ENCODE measurements around the gene TMEM117. TPM values are rescaled to one million over a fixed set of nuclear protein-coding genes. Genes with fewer than 3 reads are reported as not detected.

TMEM117 gene
- total RNA-seq, 1 donor from 2014 or later = 12.4 TPM

- H3K36me3 ChIP-seq (ENCODE audit: control insufficient read depth, insufficient read depth, low read length) = no peaks in the 10 kb centered on the region
- DNase-seq (ENCODE audit: low read depth) = no peak
- no peaks in the 10 kb centered on the region for H3K27me3 ChIP-seq (ENCODE audit: control insufficient read depth, insufficient read depth, low read length)
- H3K4me3 ChIP-seq (ENCODE audit: low read depth, low read length) = no peak overlapping the region
- TF ChIP-seq, protein P1, sequence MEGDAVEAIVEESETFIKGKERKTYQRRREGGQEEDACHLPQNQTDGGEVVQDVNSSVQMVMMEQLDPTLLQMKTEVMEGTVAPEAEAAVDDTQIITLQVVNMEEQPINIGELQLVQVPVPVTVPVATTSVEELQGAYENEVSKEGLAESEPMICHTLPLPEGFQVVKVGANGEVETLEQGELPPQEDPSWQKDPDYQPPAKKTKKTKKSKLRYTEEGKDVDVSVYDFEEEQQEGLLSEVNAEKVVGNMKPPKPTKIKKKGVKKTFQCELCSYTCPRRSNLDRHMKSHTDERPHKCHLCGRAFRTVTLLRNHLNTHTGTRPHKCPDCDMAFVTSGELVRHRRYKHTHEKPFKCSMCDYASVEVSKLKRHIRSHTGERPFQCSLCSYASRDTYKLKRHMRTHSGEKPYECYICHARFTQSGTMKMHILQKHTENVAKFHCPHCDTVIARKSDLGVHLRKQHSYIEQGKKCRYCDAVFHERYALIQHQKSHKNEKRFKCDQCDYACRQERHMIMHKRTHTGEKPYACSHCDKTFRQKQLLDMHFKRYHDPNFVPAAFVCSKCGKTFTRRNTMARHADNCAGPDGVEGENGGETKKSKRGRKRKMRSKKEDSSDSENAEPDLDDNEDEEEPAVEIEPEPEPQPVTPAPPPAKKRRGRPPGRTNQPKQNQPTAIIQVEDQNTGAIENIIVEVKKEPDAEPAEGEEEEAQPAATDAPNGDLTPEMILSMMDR (IDR thresholded peaks at IDR 0.05; ENCODE audit: insufficient read depth, low read length, poor library complexity, severe bottlenecking) = no peak
Measured at GRCh38 chr12:43988838-43989560, 153.1 kb downstream of the TMEM117 start.

- Histone ChIP-seq H3K36me3 (ENCODE audit: control insufficient read depth, insufficient read depth, low read length) (no peaks in the 10 kb centered on the region), H3K4me3 (ENCODE audit: low read depth, low read length) (no peak overlapping the region), H3K27me3 (ENCODE audit: control insufficient read depth, insufficient read depth, low read length) (no peaks in the 10 kb centered on the region)
- TF ChIP-seq, protein P1 (IDR thresholded peaks at IDR 0.05; ENCODE audit: insufficient read depth, low read length, poor library complexity, severe bottlenecking) = no peak
- no peak for DNase-seq (ENCODE audit: low read depth)
Measured at GRCh38 chr12:43992856-43993255, 157.0 kb downstream of the TMEM117 start.

DNA sequence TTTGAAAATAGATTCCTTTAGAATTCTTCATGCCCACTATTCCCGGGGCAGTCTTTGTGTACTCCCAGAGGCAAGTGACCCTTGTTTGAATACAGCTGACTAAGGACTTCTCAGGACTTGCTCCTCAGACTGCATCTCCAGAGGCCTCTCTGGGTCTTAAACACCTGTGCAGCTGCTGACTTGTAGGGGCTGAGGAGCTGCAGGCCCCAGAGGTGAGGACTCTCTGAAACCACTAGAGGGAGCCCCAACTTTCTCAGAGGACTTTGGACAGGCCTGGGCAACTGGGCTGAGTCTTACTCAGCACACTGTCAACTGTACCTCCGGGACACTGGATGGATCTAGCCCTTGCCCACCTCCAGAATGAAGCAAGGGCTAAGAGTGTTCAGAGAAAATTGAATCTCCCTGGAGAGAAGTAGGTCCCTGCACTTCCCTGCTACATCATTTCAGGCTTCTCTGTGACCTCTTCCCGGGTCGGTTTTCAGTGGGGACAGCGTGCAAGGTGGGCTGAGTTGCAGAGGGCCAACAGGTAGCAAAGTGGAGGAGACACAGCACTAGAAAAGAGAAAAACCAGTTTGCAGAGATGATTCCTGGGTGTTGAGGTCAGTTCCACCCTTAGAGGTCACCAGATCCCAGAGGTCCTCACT lies 164.6 kb downstream of the TMEM117 start:
- Histone ChIP-seq H3K27me3 (ENCODE audit: control insufficient read depth, insufficient read depth, low read length) (no peaks in the 10 kb centered on the region), H3K36me3 (ENCODE audit: control insufficient read depth, insufficient read depth, low read length) (no peaks in the 10 kb centered on the region), H3K4me3 (ENCODE audit: low read depth, low read length) (no peak overlapping the region)
- DNase-seq (ENCODE audit: low read depth) = no peak
- TF ChIP-seq, protein P1 (IDR thresholded peaks at IDR 0.05; ENCODE audit: insufficient read depth, low read length, poor library complexity, severe bottlenecking) = peak; percentile 71

- TF ChIP-seq, protein P1 (IDR thresholded peaks at IDR 0.05; ENCODE audit: insufficient read depth, low read length, poor library complexity, severe bottlenecking) = no peak
- no peaks in the 10 kb centered on the region for H3K36me3 ChIP-seq (ENCODE audit: control insufficient read depth, insufficient read depth, low read length)
- H3K4me3 ChIP-seq (ENCODE audit: low read depth, low read length) = no peak overlapping the region
- DNase-seq (ENCODE audit: low read depth) = no peak
- H3K27me3 ChIP-seq (ENCODE audit: control insufficient read depth, insufficient read depth, low read length) = no peaks in the 10 kb centered on the region
Measured at GRCh38 chr12:44002607-44003006, 166.7 kb downstream of the TMEM117 start.

DNA sequence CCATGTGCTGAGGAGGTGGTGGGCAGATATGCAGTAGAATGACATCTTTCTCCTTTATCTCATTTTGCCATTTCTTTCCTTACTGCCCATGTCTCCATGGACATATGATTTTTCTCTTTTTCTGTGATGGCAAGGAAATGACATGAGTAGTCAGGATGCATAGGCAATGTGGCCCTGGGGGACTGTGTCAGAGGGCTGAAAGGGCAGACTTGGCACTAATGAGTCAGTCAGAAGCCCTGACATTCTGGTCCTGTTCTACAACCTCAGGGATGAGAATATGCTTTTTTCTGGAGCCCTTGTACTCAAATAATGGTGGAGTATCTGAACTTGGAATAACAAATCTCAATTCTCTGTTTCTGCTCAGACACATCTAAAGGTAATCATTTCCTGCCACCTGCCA lies 167.8 kb downstream of the TMEM117 start:
- no peak overlapping the region for H3K4me3 ChIP-seq (ENCODE audit: low read depth, low read length)
- no peak for DNase-seq (ENCODE audit: low read depth)
- H3K27me3 ChIP-seq (ENCODE audit: control insufficient read depth, insufficient read depth, low read length) = no peaks in the 10 kb centered on the region
- TF ChIP-seq, protein P1 (IDR thresholded peaks at IDR 0.05; ENCODE audit: insufficient read depth, low read length, poor library complexity, severe bottlenecking) = no peak
- no peaks in the 10 kb centered on the region for H3K36me3 ChIP-seq (ENCODE audit: control insufficient read depth, insufficient read depth, low read length)

Data from kidney epithelial cell (primary cell).